WTC11 (cell line): ENCODE results near the gene CAMTA1. TPM values are rescaled to one million over a fixed set of nuclear protein-coding genes. Genes with fewer than 3 reads are reported as not detected.

ENCODE experiments used
- ATAC-seq: fragments of 200-7000 bp; cut with Tn5 transposase; 2 replicates; pipeline ENCODE4 v1.10.0; 2021; ENCODE audit warnings: mild to moderate bottlenecking, moderate library complexity
- CTCF ChIA-PET: fragments of 300-600 bp; sonication (Branson Sonifier 250); formaldehyde crosslinking; loops from one replicate; lab custom pipeline; 2021; ENCODE audit warnings: antibody characterized with exemption; lab: Charles Lee
- POLR2A ChIA-PET: fragments of 350-600 bp; sonication (Branson Sonifier 250); formaldehyde crosslinking; loops from one replicate; lab custom pipeline; 2021; ENCODE audit warnings: antibody characterized with exemption; lab: Charles Lee
- DNase-seq: peaks from one replicate; pipeline ENCODE4 v3.0.0; 2021; ENCODE audit warnings: low spot score
- H3K27ac Mint-ChIP-seq: 2 replicates; pipeline ENCODE4 v1.8.0; 2021; ENCODE audit warnings: mixed read lengths
- H3K27me3 Mint-ChIP-seq: 2 replicates; pipeline ENCODE4 v1.8.0; 2021; ENCODE audit warnings: low read depth, mild to moderate bottlenecking, moderate library complexity, mixed read lengths
- H3K36me3 Mint-ChIP-seq: 2 replicates; pipeline ENCODE4 v1.8.0; 2021; ENCODE audit warnings: mixed read lengths
- H3K4me1 Mint-ChIP-seq: 2 replicates; pipeline ENCODE4 v1.8.0; 2022; ENCODE audit warnings: mixed read lengths
- H3K4me3 Mint-ChIP-seq: 2 replicates; pipeline ENCODE4 v1.8.0; 2021; ENCODE audit warnings: mild to moderate bottlenecking, moderate library complexity, mixed read lengths
- H3K9me3 Mint-ChIP-seq: 2 replicates; pipeline ENCODE4 v1.8.0; 2021; ENCODE audit warnings: mixed read lengths
- ATF2 ChIP-seq: sonication (generic); formaldehyde crosslinking; IDR thresholded peaks from 2 replicates; pipeline ENCODE4 v1.8.1; 2022; ENCODE audit warnings: low read depth, missing genetic modification reagents, borderline replicate concordance
- ATF3 ChIP-seq: sonication (generic); formaldehyde crosslinking; conservative IDR thresholded peaks from 2 replicates; pipeline ENCODE4 v1.8.1; 2022; ENCODE audit warnings: mild to moderate bottlenecking, missing genetic modification reagents
- ATF6 ChIP-seq: sonication (generic); formaldehyde crosslinking; IDR thresholded peaks from 2 replicates; pipeline ENCODE4 v1.8.1; 2023; ENCODE audit warnings: mild to moderate bottlenecking, missing genetic modification reagents
- CTCF ChIP-seq: fragments of 200-600 bp; IDR thresholded peaks from 2 replicates; pipeline ENCODE4 v1.8.0; 2022; ENCODE audit warnings: antibody characterized with exemption
- E2F1 ChIP-seq: sonication (generic); formaldehyde crosslinking; IDR thresholded peaks from 2 replicates; pipeline ENCODE4 v1.8.0; 2022; ENCODE audit warnings: mild to moderate bottlenecking, missing genetic modification reagents
- GABPB1 ChIP-seq: sonication (generic); formaldehyde crosslinking; IDR thresholded peaks from 2 replicates; pipeline ENCODE4 v1.8.1; 2023; ENCODE audit warnings: mild to moderate bottlenecking, missing genetic modification reagents
- IRF1 ChIP-seq: sonication (generic); formaldehyde crosslinking; IDR thresholded peaks from 2 replicates; pipeline ENCODE4 v1.8.0; 2023; ENCODE audit warnings: missing genetic modification reagents
- KAT7 ChIP-seq: sonication (generic); formaldehyde crosslinking; IDR thresholded peaks from 2 replicates; pipeline ENCODE4 v1.8.1; 2023; ENCODE audit warnings: missing genetic modification reagents, mild to moderate bottlenecking, borderline replicate concordance
- MYBL2 ChIP-seq: sonication (generic); formaldehyde crosslinking; IDR thresholded peaks from 2 replicates; pipeline ENCODE4 v1.8.1; 2023; ENCODE audit warnings: mild to moderate bottlenecking, moderate library complexity, missing genetic modification reagents
- NFE2L1 ChIP-seq: sonication (generic); formaldehyde crosslinking; IDR thresholded peaks from 2 replicates; pipeline ENCODE4 v1.8.1; 2023; ENCODE audit warnings: missing genetic modification reagents
- PREB ChIP-seq: sonication (generic); formaldehyde crosslinking; IDR thresholded peaks from 2 replicates; pipeline ENCODE4 v1.8.1; 2022; ENCODE audit warnings: mild to moderate bottlenecking, missing genetic modification reagents, moderate library complexity, borderline replicate concordance
- PRRX2 ChIP-seq: fragments of 250-450 bp; sonication (Bioruptor Pico); IDR thresholded peaks from 2 replicates; pipeline ENCODE4 v1.8.0; 2021; ENCODE audit warnings: mild to moderate bottlenecking
- RELA ChIP-seq: sonication (generic); formaldehyde crosslinking; IDR thresholded peaks from 2 replicates; pipeline ENCODE4 v1.8.1; 2022; ENCODE audit warnings: missing genetic modification reagents, mild to moderate bottlenecking, borderline replicate concordance
- RORB ChIP-seq: fragments of 250-450 bp; sonication (Bioruptor Pico); IDR thresholded peaks from 2 replicates; pipeline ENCODE4 v1.9.0; 2021; ENCODE audit warnings: mild to moderate bottlenecking
- SMAD3 ChIP-seq: sonication (generic); formaldehyde crosslinking; IDR thresholded peaks from 2 replicates; pipeline ENCODE4 v1.8.0; 2022; ENCODE audit warnings: missing genetic modification reagents, mild to moderate bottlenecking, borderline replicate concordance
- STAT6 ChIP-seq: sonication (generic); formaldehyde crosslinking; conservative IDR thresholded peaks from 2 replicates; pipeline ENCODE4 v1.8.1; 2023; ENCODE audit warnings: mild to moderate bottlenecking, low read depth, missing genetic modification reagents, moderate library complexity
- TP53 ChIP-seq: sonication (generic); formaldehyde crosslinking; IDR thresholded peaks from 2 replicates; pipeline ENCODE4 v1.8.1; 2023; ENCODE audit warnings: mild to moderate bottlenecking, missing genetic modification reagents
- USF2 ChIP-seq: sonication (generic); formaldehyde crosslinking; IDR thresholded peaks from 2 replicates; pipeline ENCODE4 v1.8.1; 2023; ENCODE audit warnings: mild to moderate bottlenecking, missing genetic modification reagents, moderate library complexity
- ZBTB21 ChIP-seq: sonication (generic); formaldehyde crosslinking; IDR thresholded peaks from 2 replicates; pipeline ENCODE4 v1.8.1; 2023; ENCODE audit warnings: mild to moderate bottlenecking, missing genetic modification reagents, borderline replicate concordance
- ZMAT4 ChIP-seq: fragments of 250-450 bp; sonication (Bioruptor Pico); IDR thresholded peaks from 2 replicates; pipeline ENCODE4 v1.9.0; 2021; ENCODE audit warnings: mild to moderate bottlenecking
- ZNF121 ChIP-seq: sonication (generic); formaldehyde crosslinking; IDR thresholded peaks from 2 replicates; pipeline ENCODE4 v1.8.0; 2023; ENCODE audit warnings: missing genetic modification reagents
- ZNF232 ChIP-seq: sonication (generic); formaldehyde crosslinking; IDR thresholded peaks from 2 replicates; pipeline ENCODE4 v1.8.0; 2022; ENCODE audit warnings: mild to moderate bottlenecking, missing genetic modification reagents
- ZNF263 ChIP-seq: sonication (generic); formaldehyde crosslinking; IDR thresholded peaks from 2 replicates; pipeline ENCODE4 v1.8.1; 2022; ENCODE audit warnings: low read depth, mild to moderate bottlenecking, moderate library complexity, missing genetic modification reagents
- ZNF671 ChIP-seq: fragments of 250-450 bp; sonication (Bioruptor Pico); IDR thresholded peaks from 2 replicates; pipeline ENCODE4 v1.8.0; 2021; ENCODE audit warnings: mild to moderate bottlenecking
- total RNA-seq: library from RNA; stranded (reverse); gene quantifications from 3 replicates; pipeline ENCODE4 v1.2.3, GENCODE V29; 2021

Gene CAMTA1
- total RNA-seq, 1 experiment from 2014 or later: 86.4 TPM

GRCh38 chr1:7046314-7046713 lies 261.1 kb downstream of the CAMTA1 start (continued):
- TF ChIP-seq NFE2L1 (no peak), CTCF (no peak), ZNF263 (CRISPR knock-in tag) (no peak), USF2 (no peak), PRRX2 (CRISPR knock-in tag) (no peak), GABPB1 (CRISPR knock-in tag) (no peak), IRF1 (CRISPR knock-in tag) (no peak), MYBL2 (CRISPR knock-in tag) (no peak), ATF6 (no peak), ATF2 (no peak), E2F1 (CRISPR knock-in tag) (no peak), PREB (CRISPR knock-in tag) (no peak), ZNF121 (0 out of 2 replicates have a peak, but pooled peaks have one; percentile 19), RELA (CRISPR knock-in tag) (no peak), ZNF232 (CRISPR knock-in tag) (no peak)
- TF ChIP-seq, all 79 proteins: peak for 3

- CTCF ChIA-PET: interaction anchor here (1.1 to 2.5 kb wide), 4 partner anchors 23 to 161 kb away, joined by 5 to 24 read pairs (median 16); no protein-coding TSS in a partner anchor
- no peak overlapping the region for H3K4me3 Mint-ChIP-seq
- no peak overlapping the region for H3K27ac Mint-ChIP-seq
- no peaks in the 10 kb centered on the region for H3K36me3 Mint-ChIP-seq
- POLR2A ChIA-PET: no interaction called here
- no peak for DNase-seq
- H3K9me3 Mint-ChIP-seq: no peaks in the 10 kb centered on the region
- H3K27me3 Mint-ChIP-seq: no peaks in the 10 kb centered on the region
- H3K4me1 Mint-ChIP-seq: peaks cover 27% of the 10 kb centered on the region
- ATAC-seq: no peak
- TF ChIP-seq ZNF121 (no peak), SMAD3 (CRISPR knock-in tag) (no peak), ZMAT4 (CRISPR knock-in tag) (no peak), USF2 (no peak), STAT6 (CRISPR knock-in tag) (no peak), ZBTB21 (CRISPR knock-in tag) (no peak), RORB (CRISPR knock-in tag) (no peak), ZNF671 (CRISPR knock-in tag) (no peak), TP53 (no peak), ATF3 (CRISPR knock-in tag) (no peak), KAT7 (CRISPR knock-in tag) (no peak)
Observed at GRCh38 chr1:7046891-7047290, 261.6 kb downstream of the CAMTA1 start.
